SK-N-SH (cell line): Measurements from ENCODE around the gene POLL.
A peak's percentile ranks its signal among the peaks of the same experiment; 100 is the strongest.

ENCODE experiments used
- EP300 ChIP-seq, 2 experiments: IDR thresholded peaks; 2 replicates each; pipeline versions ENCODE4 v1.4.0 to v1.6.1; 2012; ENCODE audit warnings: borderline replicate concordance in 1 of 2, low read depth in 1 of 2, low read length in 1 of 2
- EZH2phosphoT487 ChIP-seq: fragments of 200-600 bp; sonication (generic); IDR thresholded peaks from 2 replicates; pipeline ENCODE4 v1.6.1; 2017; ENCODE audit warnings: low read depth, mixed run types, mild to moderate bottlenecking, antibody characterized with exemption, moderate library complexity, borderline replicate concordance
- MAX ChIP-seq: IDR thresholded peaks from 2 replicates; pipeline ENCODE4 v1.4.0; 2012; ENCODE audit warnings: low read depth
- NRF1 ChIP-seq: IDR thresholded peaks from 2 replicates; pipeline ENCODE4 v1.6.1; 2012; ENCODE audit warnings: low read depth, mild to moderate bottlenecking, low read length
- POLR2AphosphoS5 ChIP-seq: IDR thresholded peaks from 2 replicates; pipeline ENCODE4 v1.6.1; 2012; ENCODE audit warnings: low read depth, low read length
- RFX5 ChIP-seq: IDR thresholded peaks from 2 replicates; pipeline ENCODE4 v1.6.1; 2012; ENCODE audit warnings: mild to moderate bottlenecking, improper control_type of control experiment, low read length
- SMC3 ChIP-seq: IDR thresholded peaks from 2 replicates; pipeline ENCODE4 v1.6.1; 2012; ENCODE audit warnings: low read depth, low read length, improper control_type of control experiment
- TAF1 ChIP-seq: IDR thresholded peaks from 2 replicates; pipeline ENCODE4 v1.6.1; 2012; ENCODE audit warnings: low read depth, mild to moderate bottlenecking, low read length, moderate library complexity, borderline replicate concordance
- YY1 ChIP-seq: IDR thresholded peaks from 2 replicates; pipeline ENCODE4 v1.4.0; 2012; ENCODE audit warnings: low read depth, mild to moderate bottlenecking
- TF ChIP-seq, protein P1 (sequence below): fragments of 200-600 bp; sonication (generic); IDR thresholded peaks from 2 replicates; pipeline ENCODE4 v1.6.1; 2017; ENCODE audit warnings: antibody characterized with exemption, mild to moderate bottlenecking, moderate library complexity

DNA sequence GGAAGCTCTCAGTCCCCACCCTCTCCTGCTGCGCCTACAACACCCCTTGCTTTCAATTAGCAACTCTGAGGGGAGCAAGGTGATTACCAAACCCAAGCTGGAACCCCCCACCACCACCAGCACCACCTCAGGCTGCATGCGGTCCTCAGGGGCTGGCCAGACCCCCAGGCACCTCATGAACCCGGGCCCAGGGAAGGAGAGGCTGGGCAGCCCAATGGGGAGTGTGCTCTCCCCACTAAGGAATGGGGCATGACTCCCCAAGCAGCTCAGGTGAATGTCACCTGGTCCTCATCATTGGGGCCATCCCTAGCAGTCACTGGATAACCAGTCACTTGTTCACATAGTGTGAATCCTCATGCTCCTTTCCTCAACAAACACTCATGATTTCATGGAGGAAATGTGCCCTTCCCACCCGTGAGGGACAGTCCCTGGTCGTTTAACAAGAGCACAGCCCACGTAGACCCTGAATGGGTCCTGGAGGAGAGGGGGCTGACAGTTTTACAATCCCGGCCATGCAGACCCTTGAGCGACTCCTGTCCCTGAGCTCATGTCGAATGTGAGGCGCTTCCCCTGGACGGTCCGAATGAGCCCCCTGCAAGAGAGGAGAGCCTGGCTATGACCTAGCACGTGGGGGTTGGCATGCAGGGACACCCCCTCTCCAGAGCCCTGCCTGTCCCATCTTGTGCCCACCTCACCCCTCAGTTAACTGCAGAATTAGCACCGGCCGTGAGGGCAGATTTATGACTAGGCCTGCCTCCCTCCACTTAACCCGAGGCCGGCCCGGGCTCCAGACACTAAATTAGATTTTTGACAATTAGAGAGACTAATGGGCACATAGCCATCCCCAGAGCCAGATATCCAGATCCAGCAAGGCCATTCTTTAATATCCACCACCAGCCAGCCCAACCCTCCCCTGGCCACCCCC lies 29.1 kb downstream of the POLL start:
- TF ChIP-seq, protein P1, sequence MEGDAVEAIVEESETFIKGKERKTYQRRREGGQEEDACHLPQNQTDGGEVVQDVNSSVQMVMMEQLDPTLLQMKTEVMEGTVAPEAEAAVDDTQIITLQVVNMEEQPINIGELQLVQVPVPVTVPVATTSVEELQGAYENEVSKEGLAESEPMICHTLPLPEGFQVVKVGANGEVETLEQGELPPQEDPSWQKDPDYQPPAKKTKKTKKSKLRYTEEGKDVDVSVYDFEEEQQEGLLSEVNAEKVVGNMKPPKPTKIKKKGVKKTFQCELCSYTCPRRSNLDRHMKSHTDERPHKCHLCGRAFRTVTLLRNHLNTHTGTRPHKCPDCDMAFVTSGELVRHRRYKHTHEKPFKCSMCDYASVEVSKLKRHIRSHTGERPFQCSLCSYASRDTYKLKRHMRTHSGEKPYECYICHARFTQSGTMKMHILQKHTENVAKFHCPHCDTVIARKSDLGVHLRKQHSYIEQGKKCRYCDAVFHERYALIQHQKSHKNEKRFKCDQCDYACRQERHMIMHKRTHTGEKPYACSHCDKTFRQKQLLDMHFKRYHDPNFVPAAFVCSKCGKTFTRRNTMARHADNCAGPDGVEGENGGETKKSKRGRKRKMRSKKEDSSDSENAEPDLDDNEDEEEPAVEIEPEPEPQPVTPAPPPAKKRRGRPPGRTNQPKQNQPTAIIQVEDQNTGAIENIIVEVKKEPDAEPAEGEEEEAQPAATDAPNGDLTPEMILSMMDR: no peak
- no peak for TF ChIP-seq MAX
- TF ChIP-seq NRF1: no peak
- TF ChIP-seq TAF1: no peak
- TF ChIP-seq YY1: no peak
- TF ChIP-seq SMC3: 0 out of 2 replicates have a peak, but pooled peaks have one; percentile 4
- no peak for TF ChIP-seq EZH2phosphoT487
- TF ChIP-seq EP300 (IDR thresholded peaks at IDR 0.05; ENCODE audit: borderline replicate concordance in 1 of 2, low read depth in 1 of 2, low read length in 1 of 2): peak in 1 of 2 experiments; percentile 83; a peak in 2 of 4 replicates
- no peak for TF ChIP-seq POLR2AphosphoS5
- TF ChIP-seq RFX5: no peak
